ENCODE data around the gene TEX35.
A peak's percentile ranks its signal among the peaks of the same experiment; 100 is the strongest.

Gene TEX35

GRCh38 chr1:178564086-178564782 is 51.3 kb downstream of the TEX35 start:
- DNase-seq: no peak
- Histone ChIP-seq H2AFZ (ENCODE audit: low read depth, low read length) (no peak overlapping the region), H4K8ac (ENCODE audit: low read length) (no peak overlapping the region), H4K91ac (ENCODE audit: low read length) (no peak overlapping the region), H3K27ac (ENCODE audit: low read length, poor library complexity, severe bottlenecking) (no peak overlapping the region), H3K36me3 (ENCODE audit: control insufficient read depth in 1 of 2, insufficient read depth in 2 of 2, low read depth in 1 of 2, low read length in 2 of 2) (no peaks in the 10 kb centered on the region), H3K4me3 (ENCODE audit: insufficient read depth in 1 of 2, low read depth in 1 of 2, low read length in 2 of 2) (no peak overlapping the region), H3K9ac (ENCODE audit: low read length) (no peak overlapping the region), H2BK5ac (ENCODE audit: low read depth, low read length, poor library complexity, severe bottlenecking) (no peak overlapping the region), H3K79me1 (replicated peaks; ENCODE audit: low read length, poor library complexity, severe bottlenecking) (no peaks in the 10 kb centered on the region), H2BK120ac (ENCODE audit: low read depth, low read length) (no peak overlapping the region), H3K27me3 (ENCODE audit: control insufficient read depth in 1 of 2, insufficient read depth in 1 of 2, low read length in 2 of 2) (no peaks in the 10 kb centered on the region), H2BK15ac (ENCODE audit: low read depth, poor library complexity, severe bottlenecking) (no peak overlapping the region), H3K23ac (ENCODE audit: low read length in 2 of 2) (no peak overlapping the region), H3K14ac (ENCODE audit: low read length in 2 of 2) (no peak overlapping the region), H3K4me1 (ENCODE audit: control insufficient read depth, insufficient read depth, low read depth, low read length) (no peaks in the 10 kb centered on the region), H2BK12ac (ENCODE audit: low read length in 2 of 2) (no peak overlapping the region), H3K4ac (ENCODE audit: low read depth in 1 of 2, low read length in 2 of 2) (no peak overlapping the region), H3K9me3 (ENCODE audit: control insufficient read depth, low read length) (peaks cover 11% of the 10 kb centered on the region), H3K18ac (ENCODE audit: low read depth in 1 of 2, low read length in 2 of 2) (no peak overlapping the region), H3K4me2 (ENCODE audit: low read length, poor library complexity, severe bottlenecking) (no peak overlapping the region), H2AK5ac (ENCODE audit: low read length, severe bottlenecking) (no peak overlapping the region)
- WGBS: 95% methylated on average over 4 of the region's 4 CpGs

- H3K4me2 ChIP-seq (ENCODE audit: low read length, poor library complexity, severe bottlenecking): no peak overlapping the region
- no peak overlapping the region for H3K4me3 ChIP-seq (ENCODE audit: insufficient read depth in 1 of 2, low read depth in 1 of 2, low read length in 2 of 2)
- H4K91ac ChIP-seq (ENCODE audit: low read length): no peak overlapping the region
- H3K27ac ChIP-seq (ENCODE audit: low read length, poor library complexity, severe bottlenecking): no peak overlapping the region
- no peak for DNase-seq
- H3K36me3 ChIP-seq (ENCODE audit: control insufficient read depth in 1 of 2, insufficient read depth in 2 of 2, low read depth in 1 of 2, low read length in 2 of 2): no peaks in the 10 kb centered on the region
- no peak overlapping the region for H3K23ac ChIP-seq (ENCODE audit: low read length in 2 of 2)
- no peak overlapping the region for H2AFZ ChIP-seq (ENCODE audit: low read depth, low read length)
- H3K27me3 ChIP-seq (ENCODE audit: control insufficient read depth in 1 of 2, insufficient read depth in 1 of 2, low read length in 2 of 2): no peaks in the 10 kb centered on the region
- no peak overlapping the region for H3K9ac ChIP-seq (ENCODE audit: low read length)
- H2BK12ac ChIP-seq (ENCODE audit: low read length in 2 of 2): no peak overlapping the region
- H2BK5ac ChIP-seq (ENCODE audit: low read depth, low read length, poor library complexity, severe bottlenecking): no peak overlapping the region
- no peak overlapping the region for H3K18ac ChIP-seq (ENCODE audit: low read depth in 1 of 2, low read length in 2 of 2)
- H4K8ac ChIP-seq (ENCODE audit: low read length): no peak overlapping the region
- no peaks in the 10 kb centered on the region for H3K4me1 ChIP-seq (ENCODE audit: control insufficient read depth, insufficient read depth, low read depth, low read length)
- H2BK15ac ChIP-seq (ENCODE audit: low read depth, poor library complexity, severe bottlenecking): no peak overlapping the region
- H2AK5ac ChIP-seq (ENCODE audit: low read length, severe bottlenecking): no peak overlapping the region
- WGBS: 68% methylated on average over 2 of the region's 2 CpGs
- H3K79me1 ChIP-seq (replicated peaks; ENCODE audit: low read length, poor library complexity, severe bottlenecking): no peaks in the 10 kb centered on the region
- H3K9me3 ChIP-seq (ENCODE audit: control insufficient read depth, low read length): peaks cover 11% of the 10 kb centered on the region
- H3K4ac ChIP-seq (ENCODE audit: low read depth in 1 of 2, low read length in 2 of 2): no peak overlapping the region
- no peak overlapping the region for H2BK120ac ChIP-seq (ENCODE audit: low read depth, low read length)
- no peak overlapping the region for H3K14ac ChIP-seq (ENCODE audit: low read length in 2 of 2)
Observed at GRCh38 chr1:178564783-178565180, 51.9 kb downstream of the TEX35 start.

- Histone ChIP-seq H3K14ac (ENCODE audit: low read length in 2 of 2) (no peak overlapping the region), H3K18ac (ENCODE audit: low read depth in 1 of 2, low read length in 2 of 2) (no peak overlapping the region), H3K79me1 (replicated peaks; ENCODE audit: low read length, poor library complexity, severe bottlenecking) (no peaks in the 10 kb centered on the region), H3K4me1 (ENCODE audit: control insufficient read depth, insufficient read depth, low read depth, low read length) (no peaks in the 10 kb centered on the region), H2BK15ac (ENCODE audit: low read depth, poor library complexity, severe bottlenecking) (no peak overlapping the region), H3K36me3 (ENCODE audit: control insufficient read depth in 1 of 2, insufficient read depth in 2 of 2, low read depth in 1 of 2, low read length in 2 of 2) (no peaks in the 10 kb centered on the region), H3K4me3 (ENCODE audit: insufficient read depth in 1 of 2, low read depth in 1 of 2, low read length in 2 of 2) (no peak overlapping the region), H3K9me3 (ENCODE audit: control insufficient read depth, low read length) (peaks cover 11% of the 10 kb centered on the region), H3K27ac (ENCODE audit: low read length, poor library complexity, severe bottlenecking) (no peak overlapping the region), H3K4me2 (ENCODE audit: low read length, poor library complexity, severe bottlenecking) (no peak overlapping the region), H4K91ac (ENCODE audit: low read length) (no peak overlapping the region), H2BK5ac (ENCODE audit: low read depth, low read length, poor library complexity, severe bottlenecking) (no peak overlapping the region), H3K27me3 (ENCODE audit: control insufficient read depth in 1 of 2, insufficient read depth in 1 of 2, low read length in 2 of 2) (no peaks in the 10 kb centered on the region), H2AK5ac (ENCODE audit: low read length, severe bottlenecking) (no peak overlapping the region), H3K4ac (ENCODE audit: low read depth in 1 of 2, low read length in 2 of 2) (no peak overlapping the region), H2AFZ (ENCODE audit: low read depth, low read length) (no peak overlapping the region), H3K23ac (ENCODE audit: low read length in 2 of 2) (no peak overlapping the region), H4K8ac (ENCODE audit: low read length) (no peak overlapping the region), H3K9ac (ENCODE audit: low read length) (no peak overlapping the region), H2BK12ac (ENCODE audit: low read length in 2 of 2) (no peak overlapping the region), H2BK120ac (ENCODE audit: low read depth, low read length) (no peak overlapping the region)
- DNase-seq: no peak
- WGBS: 94% methylated on average over 3 of the region's 3 CpGs
Observed at GRCh38 chr1:178565586-178565985, 52.7 kb downstream of the TEX35 start.

GRCh38 chr1:178566187-178566586 is 53.3 kb downstream of the TEX35 start:
- Histone ChIP-seq H2AK5ac (ENCODE audit: low read length, severe bottlenecking) (no peak overlapping the region), H3K79me1 (replicated peaks; ENCODE audit: low read length, poor library complexity, severe bottlenecking) (no peaks in the 10 kb centered on the region), H2BK15ac (ENCODE audit: low read depth, poor library complexity, severe bottlenecking) (no peak overlapping the region), H3K23ac (ENCODE audit: low read length in 2 of 2) (no peak overlapping the region), H4K8ac (ENCODE audit: low read length) (no peak overlapping the region), H3K27me3 (ENCODE audit: control insufficient read depth in 1 of 2, insufficient read depth in 1 of 2, low read length in 2 of 2) (no peaks in the 10 kb centered on the region), H3K4me1 (ENCODE audit: control insufficient read depth, insufficient read depth, low read depth, low read length) (no peaks in the 10 kb centered on the region), H3K9me3 (ENCODE audit: control insufficient read depth, low read length) (peaks cover 11% of the 10 kb centered on the region), H3K36me3 (ENCODE audit: control insufficient read depth in 1 of 2, insufficient read depth in 2 of 2, low read depth in 1 of 2, low read length in 2 of 2) (no peaks in the 10 kb centered on the region), H2BK12ac (ENCODE audit: low read length in 2 of 2) (no peak overlapping the region), H3K4ac (ENCODE audit: low read depth in 1 of 2, low read length in 2 of 2) (no peak overlapping the region), H2AFZ (ENCODE audit: low read depth, low read length) (no peak overlapping the region), H4K91ac (ENCODE audit: low read length) (no peak overlapping the region), H3K4me3 (ENCODE audit: insufficient read depth in 1 of 2, low read depth in 1 of 2, low read length in 2 of 2) (no peak overlapping the region), H3K9ac (ENCODE audit: low read length) (no peak overlapping the region), H3K4me2 (ENCODE audit: low read length, poor library complexity, severe bottlenecking) (no peak overlapping the region), H2BK5ac (ENCODE audit: low read depth, low read length, poor library complexity, severe bottlenecking) (no peak overlapping the region), H3K18ac (ENCODE audit: low read depth in 1 of 2, low read length in 2 of 2) (no peak overlapping the region), H3K14ac (ENCODE audit: low read length in 2 of 2) (no peak overlapping the region), H3K27ac (ENCODE audit: low read length, poor library complexity, severe bottlenecking) (no peak overlapping the region), H2BK120ac (ENCODE audit: low read depth, low read length) (no peak overlapping the region)
- 100% methylated on average over 3 of the region's 3 CpGs for WGBS
- peak; percentile 7 for DNase-seq
